ENCODE measurements around the gene ARAP2.

DNA sequence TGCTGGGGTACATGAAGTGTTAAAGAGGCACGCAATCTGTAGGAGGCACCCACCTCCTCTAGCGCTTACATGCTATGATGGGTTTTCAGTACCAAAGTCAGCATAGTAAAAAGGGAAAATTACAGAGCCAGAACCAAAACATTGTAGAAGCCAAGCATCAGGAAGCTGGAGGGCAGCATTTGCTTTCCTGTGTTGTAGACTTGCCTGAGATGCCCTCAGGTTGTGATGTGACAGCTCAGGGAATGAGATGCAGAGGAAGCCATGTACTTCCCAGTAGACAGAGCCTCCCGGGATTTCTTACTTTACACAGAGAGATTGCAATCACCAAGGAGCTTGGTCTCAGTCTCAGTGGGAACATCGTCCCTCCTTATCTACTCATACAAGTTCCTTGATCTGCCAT is 161.5 kb downstream of the ARAP2 start:
- TF ChIP-seq, protein P1, sequence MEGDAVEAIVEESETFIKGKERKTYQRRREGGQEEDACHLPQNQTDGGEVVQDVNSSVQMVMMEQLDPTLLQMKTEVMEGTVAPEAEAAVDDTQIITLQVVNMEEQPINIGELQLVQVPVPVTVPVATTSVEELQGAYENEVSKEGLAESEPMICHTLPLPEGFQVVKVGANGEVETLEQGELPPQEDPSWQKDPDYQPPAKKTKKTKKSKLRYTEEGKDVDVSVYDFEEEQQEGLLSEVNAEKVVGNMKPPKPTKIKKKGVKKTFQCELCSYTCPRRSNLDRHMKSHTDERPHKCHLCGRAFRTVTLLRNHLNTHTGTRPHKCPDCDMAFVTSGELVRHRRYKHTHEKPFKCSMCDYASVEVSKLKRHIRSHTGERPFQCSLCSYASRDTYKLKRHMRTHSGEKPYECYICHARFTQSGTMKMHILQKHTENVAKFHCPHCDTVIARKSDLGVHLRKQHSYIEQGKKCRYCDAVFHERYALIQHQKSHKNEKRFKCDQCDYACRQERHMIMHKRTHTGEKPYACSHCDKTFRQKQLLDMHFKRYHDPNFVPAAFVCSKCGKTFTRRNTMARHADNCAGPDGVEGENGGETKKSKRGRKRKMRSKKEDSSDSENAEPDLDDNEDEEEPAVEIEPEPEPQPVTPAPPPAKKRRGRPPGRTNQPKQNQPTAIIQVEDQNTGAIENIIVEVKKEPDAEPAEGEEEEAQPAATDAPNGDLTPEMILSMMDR (IDR thresholded peaks at IDR 0.05), result no peak
- TF ChIP-seq EP300 (IDR thresholded peaks at IDR 0.05), result no peak

Measured in tibial nerve (tissue), 4 donors.